Measurements from ENCODE around the gene CDYL.

Gene CDYL

GRCh38 chr6:4905826-4906225 lies 129.6 kb downstream of the CDYL start:
- Histone ChIP-seq H3K79me2 (ENCODE audit: low read length) (peaks cover 75% of the 10 kb centered on the region), H3K4me3 (ENCODE audit: low read length) (peak overlapping the region; percentile 71), H3K4me1 (ENCODE audit: low read length) (peaks cover 71% of the 10 kb centered on the region), H3K27me3 (ENCODE audit: low read depth, low read length) (no peaks in the 10 kb centered on the region), H4K20me1 (ENCODE audit: insufficient read depth, low read length) (peaks cover 5% of the 10 kb centered on the region; the same call in 1 of the 2 replicates), H3K27ac (ENCODE audit: low read length) (peak overlapping the region; percentile 85), H2AFZ (ENCODE audit: low read depth, low read length) (no peak overlapping the region), H3K36me3 (replicated peaks; ENCODE audit: low read depth, low read length) (peaks cover 14% of the 10 kb centered on the region), H3K4me2 (ENCODE audit: low read length) (peak overlapping the region; percentile 97), H3K9ac (ENCODE audit: low read length) (peak overlapping the region; percentile 67), H3K9me3 (ENCODE audit: insufficient read depth, low read length) (no peaks in the 10 kb centered on the region)
- no peak for TF ChIP-seq CTCF (IDR thresholded peaks at IDR 0.05; ENCODE audit: low read depth, low read length)
- TF ChIP-seq EZH2phosphoT487 (IDR thresholded peaks at IDR 0.05; ENCODE audit: low read depth): no peak

DNA sequence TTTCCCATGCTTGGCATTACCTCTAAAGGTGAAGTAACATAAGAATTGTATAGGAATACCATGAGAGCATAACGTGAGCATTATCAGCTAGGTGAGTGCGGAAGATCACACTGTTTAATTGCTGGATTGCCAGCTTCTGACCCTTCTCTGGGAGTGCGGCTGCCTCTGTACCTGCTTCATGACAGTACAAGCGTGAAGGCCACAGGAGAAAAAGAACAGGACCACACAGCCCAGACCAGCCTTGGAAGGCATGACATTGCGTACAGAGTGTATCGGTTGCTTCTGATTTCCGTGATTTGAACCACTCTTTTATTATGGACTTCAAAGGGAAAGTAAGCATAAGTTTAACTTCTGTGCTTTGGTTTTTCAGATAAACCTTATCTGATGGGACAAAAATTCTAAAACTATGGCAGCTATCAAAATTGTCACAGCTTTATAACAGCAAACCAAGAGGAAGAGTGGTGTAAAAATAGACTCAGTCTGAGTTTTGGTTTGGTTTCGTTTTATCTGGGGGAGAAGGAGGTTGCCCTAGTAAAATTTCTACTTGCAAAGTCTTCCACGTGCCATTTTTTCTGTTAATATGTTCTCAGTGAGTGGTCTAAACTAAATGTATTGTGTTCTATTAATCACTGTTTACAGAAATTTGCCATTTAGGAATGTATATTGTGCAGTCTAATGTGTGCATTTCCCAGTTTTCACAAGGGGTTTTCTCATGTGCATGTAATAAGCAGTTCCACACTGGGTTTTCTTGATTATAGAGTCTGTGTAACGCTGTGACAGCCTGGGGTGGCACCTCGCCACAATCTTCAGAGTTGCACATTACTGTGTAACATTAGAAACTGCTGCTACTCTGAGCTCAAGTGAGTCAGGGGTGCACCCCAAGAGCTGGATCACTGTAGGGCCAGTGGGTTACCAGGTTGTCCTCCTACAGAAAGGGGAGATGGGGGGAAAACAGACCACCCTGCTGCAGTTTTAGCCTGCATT lies 130.4 kb downstream of the CDYL start:
- peaks cover 64% of the 10 kb centered on the region for H3K4me1 ChIP-seq (ENCODE audit: low read length)
- no peak overlapping the region for H2AFZ ChIP-seq (ENCODE audit: low read depth, low read length)
- H3K27ac ChIP-seq (ENCODE audit: low read length): peak overlapping the region; percentile 85
- TF ChIP-seq EZH2phosphoT487 (IDR thresholded peaks at IDR 0.05; ENCODE audit: low read depth) (no peak), CTCF (IDR thresholded peaks at IDR 0.05; ENCODE audit: low read depth, low read length) (no peak)
- peak overlapping the region; percentile 67 for H3K9ac ChIP-seq (ENCODE audit: low read length)
- H3K4me3 ChIP-seq (ENCODE audit: low read length): peak overlapping the region; percentile 71
- H4K20me1 ChIP-seq (ENCODE audit: insufficient read depth, low read length): peaks cover 5% of the 10 kb centered on the region; the same call in 1 of the 2 replicates
- H3K36me3 ChIP-seq (replicated peaks; ENCODE audit: low read depth, low read length): peaks cover 14% of the 10 kb centered on the region
- no peaks in the 10 kb centered on the region for H3K9me3 ChIP-seq (ENCODE audit: insufficient read depth, low read length)
- no peaks in the 10 kb centered on the region for H3K27me3 ChIP-seq (ENCODE audit: low read depth, low read length)
- peaks cover 75% of the 10 kb centered on the region for H3K79me2 ChIP-seq (ENCODE audit: low read length)
- H3K4me2 ChIP-seq (ENCODE audit: low read length): peak overlapping the region; percentile 97

DNA sequence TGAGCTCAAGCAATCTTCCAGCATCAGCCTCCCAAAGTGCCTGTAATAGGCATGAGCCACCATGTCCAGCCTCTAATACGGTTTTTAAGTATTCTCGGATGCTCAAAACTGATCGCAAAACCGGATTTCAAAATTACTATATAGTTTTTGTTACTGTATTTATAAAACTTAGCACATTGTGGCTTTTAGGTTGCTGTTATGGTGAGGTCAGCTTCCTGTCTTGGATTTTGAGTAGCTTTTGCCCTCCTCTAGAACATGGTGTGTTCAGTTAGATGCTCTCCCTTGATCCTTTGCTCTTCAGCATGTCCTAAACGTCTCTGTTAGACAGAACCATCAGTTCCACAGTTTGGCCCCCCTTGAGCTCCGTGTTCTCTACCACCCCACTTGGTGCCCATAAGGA lies 131.4 kb downstream of the CDYL start:
- Histone ChIP-seq H3K27me3 (ENCODE audit: low read depth, low read length) (no peaks in the 10 kb centered on the region), H3K27ac (ENCODE audit: low read length) (peak overlapping the region; percentile 85), H3K4me3 (ENCODE audit: low read length) (peak overlapping the region; percentile 71), H3K9me3 (ENCODE audit: insufficient read depth, low read length) (no peaks in the 10 kb centered on the region), H2AFZ (ENCODE audit: low read depth, low read length) (no peak overlapping the region), H3K79me2 (ENCODE audit: low read length) (peaks cover 68% of the 10 kb centered on the region), H3K4me2 (ENCODE audit: low read length) (peak overlapping the region; percentile 97), H3K9ac (ENCODE audit: low read length) (peak overlapping the region; percentile 67; the same call in 1 of the 2 replicates), H3K36me3 (replicated peaks; ENCODE audit: low read depth, low read length) (peaks cover 12% of the 10 kb centered on the region), H3K4me1 (ENCODE audit: low read length) (peaks cover 55% of the 10 kb centered on the region), H4K20me1 (ENCODE audit: insufficient read depth, low read length) (peaks cover 5% of the 10 kb centered on the region; the same call in 1 of the 2 replicates)
- TF ChIP-seq EZH2phosphoT487 (IDR thresholded peaks at IDR 0.05; ENCODE audit: low read depth) (no peak), CTCF (IDR thresholded peaks at IDR 0.05; ENCODE audit: low read depth, low read length) (no peak)

DNA sequence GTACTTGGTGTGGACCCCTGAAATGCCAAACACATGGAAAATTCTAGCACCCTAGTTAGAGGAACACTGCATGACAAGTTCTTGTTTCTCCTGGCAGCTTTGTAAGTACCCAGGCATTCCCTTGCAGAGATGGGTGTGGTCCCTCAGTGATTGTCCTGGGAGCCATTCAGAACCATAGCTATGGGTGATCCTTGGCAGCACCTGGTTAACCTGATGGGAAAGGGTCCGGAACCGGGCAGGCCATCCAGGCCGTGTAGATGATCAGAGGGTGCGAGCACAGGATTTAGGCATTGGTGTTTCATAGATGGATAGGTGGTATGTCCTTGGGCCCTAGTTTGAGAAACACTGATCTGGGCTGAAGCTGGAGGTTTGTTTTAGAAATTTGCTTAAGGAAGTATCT lies 131.9 kb downstream of the CDYL start:
- no peak overlapping the region for H2AFZ ChIP-seq (ENCODE audit: low read depth, low read length)
- peak overlapping the region; percentile 85 for H3K27ac ChIP-seq (ENCODE audit: low read length)
- TF ChIP-seq CTCF (IDR thresholded peaks at IDR 0.05; ENCODE audit: low read depth, low read length) (no peak), EZH2phosphoT487 (IDR thresholded peaks at IDR 0.05; ENCODE audit: low read depth) (no peak)
- H3K27me3 ChIP-seq (ENCODE audit: low read depth, low read length): no peaks in the 10 kb centered on the region
- no peaks in the 10 kb centered on the region for H3K9me3 ChIP-seq (ENCODE audit: insufficient read depth, low read length)
- peaks cover 9% of the 10 kb centered on the region for H3K36me3 ChIP-seq (replicated peaks; ENCODE audit: low read depth, low read length)
- H3K4me2 ChIP-seq (ENCODE audit: low read length): peak overlapping the region; percentile 97
- peaks cover 50% of the 10 kb centered on the region for H3K4me1 ChIP-seq (ENCODE audit: low read length)
- H3K9ac ChIP-seq (ENCODE audit: low read length): peak overlapping the region; percentile 67; the same call in 1 of the 2 replicates
- peak overlapping the region; percentile 71; the same call in 1 of the 2 replicates for H3K4me3 ChIP-seq (ENCODE audit: low read length)
- peaks cover 63% of the 10 kb centered on the region for H3K79me2 ChIP-seq (ENCODE audit: low read length)
- H4K20me1 ChIP-seq (ENCODE audit: insufficient read depth, low read length): peaks cover 5% of the 10 kb centered on the region; the same call in 1 of the 2 replicates

Measured in OCI-LY3 (cell line).